Progenitor cell of endocrine pancreas (in vitro differentiated cells): ENCODE measurements around the gene CNTNAP4. TPM values are rescaled to one million over a fixed set of nuclear protein-coding genes. Genes with fewer than 3 reads are reported as not detected.

Experiments used
- DNase-seq: peaks from one replicate; pipeline ENCODE4 v3.0.0; 2021; ENCODE audit warnings: low spot score; ENCODE audit not compliant: unreplicated experiment
- H3K27ac Mint-ChIP-seq: 2 replicates; pipeline ENCODE4 v1.8.0; 2021; ENCODE audit warnings: mild to moderate bottlenecking, moderate library complexity, mixed read lengths
- H3K27me3 Mint-ChIP-seq: 2 replicates; pipeline ENCODE4 v1.8.0; 2021; ENCODE audit warnings: mixed read lengths
- H3K36me3 Mint-ChIP-seq: 2 replicates; pipeline ENCODE4 v1.8.0; 2022; ENCODE audit warnings: mixed read lengths; ENCODE audit not compliant: insufficient read depth
- H3K4me1 Mint-ChIP-seq: 2 replicates; pipeline ENCODE4 v1.8.0; 2021; ENCODE audit warnings: low read depth, mixed read lengths
- H3K4me3 Mint-ChIP-seq: 2 replicates; pipeline ENCODE4 v1.8.0; 2021; ENCODE audit warnings: low read depth, mild to moderate bottlenecking, moderate library complexity, mixed read lengths
- H3K9me3 Mint-ChIP-seq: 2 replicates; pipeline ENCODE4 v1.8.0; 2021; ENCODE audit warnings: low read depth, mixed read lengths
- CTCF ChIP-seq: fragments of 200-600 bp; sonication (generic); IDR thresholded peaks from one replicate; pipeline ENCODE4 v1.5.0; 2021; ENCODE audit warnings: antibody characterized with exemption, mild to moderate bottlenecking; ENCODE audit not compliant: unreplicated experiment
- total RNA-seq: library from RNA; stranded (reverse); gene quantifications from 2 replicates; pipeline ENCODE4 v1.2.1, GENCODE V29; 2021

Gene CNTNAP4
- total RNA-seq, 1 donor from 2014 or later: 0.74 TPM

DNA sequence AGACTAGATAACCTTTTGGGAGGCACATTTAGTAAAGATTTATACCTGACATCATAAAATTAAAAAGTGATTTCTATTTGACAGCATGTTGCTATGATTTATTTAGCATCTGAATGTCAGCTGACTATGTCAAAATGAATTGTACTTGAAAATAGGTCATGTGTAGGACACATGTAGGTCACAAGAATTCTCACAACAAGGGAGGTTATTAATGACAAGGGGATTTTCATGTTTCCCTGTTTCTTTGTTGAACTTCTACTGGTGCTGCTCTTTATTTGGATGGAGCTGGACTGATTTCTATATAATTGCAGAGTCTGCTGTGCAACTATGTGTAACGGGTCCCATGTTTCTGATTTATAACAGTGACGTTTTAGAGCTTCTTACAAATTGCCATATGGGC lies 144.4 kb downstream of the CNTNAP4 start:
- Mint-ChIP-seq H3K27ac (no peak overlapping the region), H3K9me3 (peaks cover 10% of the 10 kb centered on the region), H3K36me3 (no peaks in the 10 kb centered on the region), H3K4me1 (no peaks in the 10 kb centered on the region), H3K4me3 (no peak overlapping the region), H3K27me3 (no peaks in the 10 kb centered on the region)
- no peak for DNase-seq
- no peak for TF ChIP-seq CTCF

DNA sequence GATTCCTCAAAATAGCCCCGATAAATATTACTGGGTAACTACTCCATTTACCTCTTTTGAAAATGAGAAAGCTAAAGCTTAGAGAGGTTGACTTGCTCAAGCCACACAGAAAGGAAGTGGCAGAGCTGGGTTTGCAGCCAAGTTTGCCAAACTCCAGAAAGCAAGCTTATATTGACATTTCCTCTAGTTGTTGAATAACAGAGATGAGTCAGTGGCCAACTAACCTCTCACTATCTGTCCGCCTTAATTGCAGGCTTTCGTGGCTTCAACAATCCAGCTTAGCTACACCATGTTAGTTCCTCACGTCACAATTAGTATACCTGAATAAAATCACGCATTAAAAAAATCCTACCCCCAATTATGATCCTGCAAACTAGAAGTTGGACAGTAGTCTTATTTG lies 151.7 kb downstream of the CNTNAP4 start:
- Mint-ChIP-seq H3K27me3 (no peaks in the 10 kb centered on the region), H3K27ac (no peak overlapping the region), H3K4me1 (peaks cover 3% of the 10 kb centered on the region), H3K9me3 (no peaks in the 10 kb centered on the region), H3K4me3 (no peak overlapping the region), H3K36me3 (no peaks in the 10 kb centered on the region)
- DNase-seq: no peak
- TF ChIP-seq CTCF: no peak

DNA sequence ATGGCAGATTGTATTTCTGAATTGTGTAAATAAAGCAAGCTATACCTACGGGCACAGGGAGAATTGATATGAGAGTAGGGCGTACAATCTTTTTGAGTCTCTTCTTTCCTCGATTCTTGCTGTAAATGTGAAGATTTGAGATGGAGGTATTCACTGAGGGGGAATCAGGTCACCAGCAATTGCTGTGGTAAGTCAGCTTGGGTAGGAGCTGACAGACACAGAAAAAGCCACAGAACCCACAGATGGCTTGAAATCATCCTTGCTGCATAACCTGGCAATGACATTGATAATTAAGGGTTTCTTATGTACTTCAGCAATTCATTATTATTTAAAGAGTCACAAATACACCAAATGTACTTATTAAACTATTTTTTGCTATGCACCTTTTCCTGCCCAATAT lies 164.2 kb downstream of the CNTNAP4 start:
- H3K9me3 Mint-ChIP-seq: no peaks in the 10 kb centered on the region
- H3K27me3 Mint-ChIP-seq: no peaks in the 10 kb centered on the region
- no peak for DNase-seq
- H3K4me1 Mint-ChIP-seq: no peaks in the 10 kb centered on the region
- H3K4me3 Mint-ChIP-seq: no peak overlapping the region
- no peak for TF ChIP-seq CTCF
- no peak overlapping the region for H3K27ac Mint-ChIP-seq
- no peaks in the 10 kb centered on the region for H3K36me3 Mint-ChIP-seq

- Mint-ChIP-seq H3K4me3 (no peak overlapping the region), H3K9me3 (no peaks in the 10 kb centered on the region), H3K27ac (no peak overlapping the region), H3K27me3 (no peaks in the 10 kb centered on the region), H3K4me1 (no peaks in the 10 kb centered on the region), H3K36me3 (no peaks in the 10 kb centered on the region)
- TF ChIP-seq CTCF: no peak
- DNase-seq: no peak
Measured at GRCh38 chr16:76441876-76442275, 164.7 kb downstream of the CNTNAP4 start.

- no peaks in the 10 kb centered on the region for H3K36me3 Mint-ChIP-seq
- no peak overlapping the region for H3K27ac Mint-ChIP-seq
- no peaks in the 10 kb centered on the region for H3K4me1 Mint-ChIP-seq
- DNase-seq: no peak
- no peak for TF ChIP-seq CTCF
- no peak overlapping the region for H3K4me3 Mint-ChIP-seq
- H3K9me3 Mint-ChIP-seq: no peaks in the 10 kb centered on the region
- H3K27me3 Mint-ChIP-seq: no peaks in the 10 kb centered on the region
Measured at GRCh38 chr16:76443973-76444372, 166.8 kb downstream of the CNTNAP4 start.
